NOMO-1 treated with DMSO at 0.1 percent for 48 hours (cell line): ENCODE results near the gene TGM2.

Experiments used
- DNase-seq: peaks from one replicate; lab custom pipeline; 2025; ENCODE audit not compliant: unreplicated experiment; lab: John Stamatoyannopoulos, UW

TGM2 gene

DNA sequence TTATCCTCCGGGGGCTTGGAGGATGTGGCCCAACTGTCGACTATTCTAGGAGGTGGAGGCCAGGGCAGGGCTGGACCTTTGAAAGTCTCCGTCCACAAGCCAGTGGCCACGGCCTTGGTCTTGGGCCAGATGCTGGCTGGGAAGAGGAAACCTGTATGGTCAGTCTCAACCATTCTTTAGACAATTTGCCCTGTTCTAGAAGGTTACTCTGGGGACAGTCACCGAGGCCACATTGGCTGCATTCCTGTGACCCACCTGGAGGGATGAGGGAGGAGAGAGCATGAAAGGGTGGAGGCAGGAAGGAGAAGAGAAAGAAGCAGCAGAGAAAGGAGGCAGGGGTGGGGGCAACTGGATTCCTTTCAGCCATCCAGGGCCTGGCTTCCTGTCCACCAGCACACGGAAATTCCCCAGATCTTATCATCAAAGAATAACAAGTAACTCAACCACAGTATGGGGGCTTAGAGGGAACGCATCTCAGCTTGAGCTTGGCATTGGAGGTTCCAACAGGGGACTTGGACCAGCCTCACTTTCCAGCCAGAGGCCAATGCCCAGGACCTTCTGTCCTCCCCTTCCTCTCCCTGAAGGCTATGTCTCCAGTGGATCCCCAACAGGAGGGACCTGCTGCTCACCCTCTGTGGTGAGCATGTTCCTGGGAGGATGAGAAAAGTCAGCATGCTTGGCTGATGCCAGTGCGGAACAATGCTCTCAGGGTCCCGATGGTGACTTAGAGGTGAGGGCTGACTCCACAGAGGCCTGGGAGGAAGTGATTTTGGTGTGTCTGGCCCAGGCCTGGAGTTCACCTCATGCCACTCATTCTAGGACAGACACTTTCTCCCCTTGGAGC is 30.4 kb downstream of the TGM2 start:
- DNase-seq, result no peak

- DNase-seq, result no peak
Measured at GRCh38 chr20:38133680-38134426, 31.2 kb downstream of the TGM2 start.

- DNase-seq, result no peak
Measured at GRCh38 chr20:38132910-38133501, 32.1 kb downstream of the TGM2 start.

GRCh38 chr20:38132156-38132909 is 32.7 kb downstream of the TGM2 start:
- no peak for DNase-seq

DNA sequence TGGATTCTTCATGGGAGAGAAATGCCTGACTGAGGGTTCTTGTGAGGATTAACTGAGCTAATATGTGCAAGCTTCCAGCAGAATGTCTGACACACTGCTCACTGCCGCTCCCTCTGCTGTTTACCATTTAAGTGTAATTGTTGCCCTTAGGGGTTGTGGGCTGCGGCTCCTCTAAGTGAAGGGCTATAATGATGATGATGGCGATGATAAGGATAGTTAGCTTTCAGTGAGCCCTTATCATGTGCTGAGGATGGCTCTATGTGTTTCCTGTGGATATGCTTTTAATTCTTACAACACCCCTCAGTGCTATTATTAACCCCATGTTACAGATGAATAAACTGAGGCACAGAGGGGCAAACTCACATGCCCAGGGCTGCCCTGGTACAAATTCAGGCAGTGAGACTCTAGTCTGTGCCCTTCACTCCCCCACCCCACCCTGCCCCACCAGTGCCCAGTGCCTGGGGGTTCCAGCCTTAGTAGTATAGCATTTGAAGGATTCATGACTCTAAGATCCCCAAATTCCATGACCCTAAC is 33.4 kb downstream of the TGM2 start:
- DNase-seq, result no peak

GRCh38 chr20:38130687-38131587 is 34.1 kb downstream of the TGM2 start:
- DNase-seq, result no peak

DNA sequence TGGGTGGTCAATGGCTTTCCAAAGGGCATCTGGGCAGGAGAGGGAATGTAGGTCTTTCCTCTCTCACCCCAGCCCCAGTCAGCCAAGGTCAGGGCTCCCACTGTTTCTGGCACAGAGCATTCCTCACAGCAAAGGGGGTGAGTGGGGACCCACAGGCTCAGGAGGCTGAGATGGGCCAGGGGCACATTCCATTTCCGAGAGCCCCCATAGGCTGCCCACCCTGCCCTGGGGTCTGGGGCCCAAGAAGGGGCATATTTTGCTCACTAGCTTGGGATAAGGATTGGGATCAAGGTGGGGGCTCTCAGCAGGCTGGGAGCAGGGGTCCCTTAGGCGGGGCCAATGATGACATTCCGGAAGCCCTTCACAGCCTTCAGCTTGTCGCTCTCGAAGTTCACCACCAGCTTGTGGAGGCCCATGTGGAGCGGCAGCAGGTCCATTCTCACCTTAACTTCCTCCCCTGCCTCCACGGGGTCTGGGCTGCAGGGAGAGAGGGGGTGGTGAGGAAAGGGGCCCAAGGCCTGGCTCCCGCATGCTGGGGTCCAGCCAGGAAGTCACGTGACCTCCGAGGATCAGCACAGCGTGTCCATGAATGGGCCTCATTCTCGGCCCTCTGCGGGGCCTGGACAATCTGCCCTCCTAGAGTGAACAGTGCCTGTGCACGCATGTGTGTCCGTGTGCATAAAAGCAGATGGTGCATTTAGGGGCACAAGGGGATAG is 35.0 kb downstream of the TGM2 start:
- DNase-seq, result no peak

- no peak for DNase-seq
Measured at GRCh38 chr20:38129248-38129865, 35.7 kb downstream of the TGM2 start.

DNA sequence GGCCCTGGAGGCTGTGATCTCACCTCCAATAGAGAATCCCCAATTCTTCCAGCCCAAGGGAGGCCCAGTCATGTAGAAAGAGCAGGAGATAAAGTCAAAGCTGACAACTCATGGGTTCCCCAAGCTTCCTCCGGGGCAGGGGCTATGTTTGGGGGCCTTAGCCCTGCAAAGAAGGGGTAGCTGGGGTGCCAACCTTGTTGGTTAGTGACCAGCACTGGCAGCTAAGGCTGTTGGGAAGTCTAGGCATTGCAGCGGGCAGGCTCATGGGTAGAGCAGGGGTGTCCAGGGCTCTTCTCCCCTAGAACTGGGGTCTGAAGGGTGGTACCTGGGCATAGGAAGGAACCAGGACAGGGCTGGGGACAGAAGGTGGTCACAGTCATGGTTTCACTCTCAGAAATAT is 36.4 kb downstream of the TGM2 start:
- DNase-seq, result no peak

DNA sequence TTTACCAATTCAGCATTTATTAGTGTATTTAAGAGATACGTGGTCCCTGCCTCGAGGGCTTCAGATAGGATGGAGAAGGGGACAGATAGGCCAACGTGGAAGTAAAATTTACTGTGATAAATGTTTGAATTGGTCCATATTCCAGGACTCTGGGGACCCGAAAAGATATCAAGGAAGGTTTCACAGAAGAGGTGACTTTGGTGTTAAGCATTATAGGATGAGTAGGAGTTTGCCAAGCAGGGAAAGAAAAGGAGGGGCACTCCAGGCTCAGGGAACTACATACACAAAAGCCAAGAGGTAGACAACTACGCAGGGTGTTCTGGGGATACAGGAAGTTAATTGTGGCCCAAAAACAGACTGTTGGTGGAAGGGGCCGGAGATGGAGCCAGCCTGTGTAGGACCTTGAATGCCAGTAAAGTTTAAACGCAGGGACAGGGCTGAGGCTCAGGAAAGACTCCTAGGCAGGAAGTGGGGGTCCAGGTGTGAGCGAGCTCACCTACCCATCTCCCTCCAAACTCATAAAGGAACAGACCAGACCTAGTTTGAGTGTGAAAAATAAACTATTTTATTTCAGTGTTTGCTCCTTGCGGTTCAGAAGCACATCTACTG is 37.0 kb downstream of the TGM2 start:
- no peak for DNase-seq

DNA sequence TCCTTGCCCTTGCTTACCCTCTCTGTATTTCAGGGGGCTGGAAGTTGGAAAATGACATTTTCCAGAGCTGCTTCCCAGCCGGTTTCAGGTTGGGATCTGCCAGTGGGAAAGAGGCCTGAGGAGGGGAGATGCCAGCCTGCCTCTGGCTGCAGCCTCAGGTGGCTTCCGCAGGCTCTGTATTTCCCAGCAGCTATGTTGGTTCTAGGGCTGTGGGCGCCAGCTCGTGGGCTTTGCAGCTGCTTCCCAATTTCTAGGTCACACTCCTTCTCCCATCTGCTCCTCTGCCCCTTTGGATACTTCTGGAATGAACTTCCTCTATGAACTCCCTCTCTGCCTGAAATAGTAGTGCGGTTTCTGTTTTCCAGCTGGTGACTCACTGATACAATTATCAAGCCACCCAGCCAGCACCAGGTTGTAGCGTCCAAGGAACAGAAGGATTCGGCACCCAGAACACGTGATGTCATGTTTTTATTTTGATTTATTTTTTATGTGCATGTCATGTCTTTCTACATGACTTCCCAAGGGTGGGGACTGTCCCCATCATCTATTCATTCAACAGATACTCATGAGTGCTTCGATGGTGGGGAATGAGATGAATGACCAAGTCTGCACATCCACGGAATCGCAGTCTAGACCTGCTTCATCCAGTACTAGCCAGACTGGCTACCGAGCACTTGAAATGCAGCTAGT is 38.0 kb downstream of the TGM2 start:
- DNase-seq, result no peak

GRCh38 chr20:38126146-38126921 is 38.7 kb downstream of the TGM2 start:
- DNase-seq, result no peak

DNA sequence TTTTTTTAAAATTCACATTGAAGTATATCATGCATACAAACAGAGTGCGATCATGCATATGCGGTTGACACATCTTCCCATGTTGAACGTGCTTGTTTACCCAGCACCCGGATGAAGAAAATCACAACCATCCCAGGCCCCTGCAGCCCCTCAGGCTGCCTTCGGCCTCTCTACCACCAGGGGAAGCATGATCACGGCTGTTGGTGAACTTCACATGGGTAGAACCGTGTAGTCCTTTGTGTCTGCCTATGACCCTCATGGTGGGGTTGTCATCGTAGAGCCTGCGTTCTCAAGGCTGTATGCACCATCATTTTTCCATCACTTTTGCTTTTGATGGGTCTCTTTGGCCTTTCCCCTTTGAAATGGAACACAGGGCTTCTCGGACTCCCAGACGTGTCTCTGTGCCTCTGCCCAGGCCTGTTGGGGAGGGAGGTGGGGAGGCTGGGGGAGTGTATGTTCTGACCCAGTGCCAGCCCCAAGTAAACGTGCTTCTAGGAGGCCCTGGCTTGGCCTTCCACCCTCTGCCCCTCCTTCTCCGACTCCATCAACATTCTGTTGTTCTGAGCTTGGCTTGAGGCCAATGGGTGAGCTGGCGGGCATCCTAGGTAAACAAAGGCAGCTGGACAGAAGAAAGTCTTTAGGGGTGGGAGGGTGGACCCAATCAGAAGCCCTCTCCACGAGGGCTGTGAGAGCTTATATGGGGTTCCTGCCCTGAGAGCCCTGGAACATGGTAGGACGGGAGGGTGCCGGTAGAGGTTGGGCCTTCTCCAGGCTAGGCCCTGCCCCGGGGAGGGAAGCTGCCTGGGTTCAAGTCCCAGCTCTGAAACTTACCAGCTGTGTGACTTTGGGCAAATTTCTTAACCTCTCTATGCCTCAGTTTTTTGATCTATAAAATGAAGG is 39.7 kb downstream of the TGM2 start:
- no peak for DNase-seq

DNA sequence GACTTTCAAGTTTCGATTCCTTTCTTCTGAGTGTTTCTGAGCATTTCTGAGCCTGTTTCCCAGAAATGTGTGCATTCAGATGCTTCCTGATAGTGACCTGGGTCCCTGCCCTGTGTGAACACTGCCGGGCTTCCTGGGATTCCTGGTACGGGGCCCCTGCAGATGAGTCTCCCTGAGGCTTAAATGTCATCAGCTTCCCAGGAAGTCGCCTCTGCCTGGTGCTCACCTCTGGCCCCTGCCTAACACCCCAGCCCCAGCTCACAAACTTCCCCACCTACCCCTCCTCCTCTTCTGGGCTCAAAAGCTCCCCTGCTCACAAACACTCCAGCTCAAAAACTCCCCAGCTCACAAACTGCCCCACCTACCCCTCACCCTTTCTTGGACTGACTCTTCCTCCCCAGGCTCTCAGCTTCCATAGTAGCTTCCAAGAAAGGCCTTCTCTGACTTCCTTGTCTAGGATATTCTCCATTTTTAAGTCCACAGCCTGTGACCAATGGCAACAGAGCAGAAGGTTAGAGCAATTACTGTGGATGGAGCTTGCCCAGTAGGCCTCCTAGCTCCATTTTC is 42.0 kb downstream of the TGM2 start:
- no peak for DNase-seq

- no peak for DNase-seq
Measured at GRCh38 chr20:38121741-38122140, 43.3 kb downstream of the TGM2 start.

DNA sequence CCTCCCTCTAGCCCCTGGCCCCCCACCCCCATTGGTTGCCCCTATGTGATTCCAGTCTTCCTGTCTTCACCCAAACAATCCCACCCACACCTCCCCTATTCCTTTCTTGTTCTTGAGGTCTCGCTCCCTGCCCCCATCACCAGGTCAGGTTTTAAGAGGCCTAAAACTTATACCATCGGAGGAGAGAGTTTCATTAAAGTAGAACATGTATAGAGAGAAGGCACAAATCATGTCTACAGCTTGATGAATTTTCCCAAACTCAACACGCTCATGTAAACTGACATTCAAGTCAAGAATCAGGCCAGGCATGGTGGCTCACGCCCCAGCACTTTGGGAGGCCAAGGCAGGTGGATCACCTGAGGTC is 44.5 kb downstream of the TGM2 start:
- no peak for DNase-seq
